Measurements from ENCODE around the gene UBE2O.

DNA sequence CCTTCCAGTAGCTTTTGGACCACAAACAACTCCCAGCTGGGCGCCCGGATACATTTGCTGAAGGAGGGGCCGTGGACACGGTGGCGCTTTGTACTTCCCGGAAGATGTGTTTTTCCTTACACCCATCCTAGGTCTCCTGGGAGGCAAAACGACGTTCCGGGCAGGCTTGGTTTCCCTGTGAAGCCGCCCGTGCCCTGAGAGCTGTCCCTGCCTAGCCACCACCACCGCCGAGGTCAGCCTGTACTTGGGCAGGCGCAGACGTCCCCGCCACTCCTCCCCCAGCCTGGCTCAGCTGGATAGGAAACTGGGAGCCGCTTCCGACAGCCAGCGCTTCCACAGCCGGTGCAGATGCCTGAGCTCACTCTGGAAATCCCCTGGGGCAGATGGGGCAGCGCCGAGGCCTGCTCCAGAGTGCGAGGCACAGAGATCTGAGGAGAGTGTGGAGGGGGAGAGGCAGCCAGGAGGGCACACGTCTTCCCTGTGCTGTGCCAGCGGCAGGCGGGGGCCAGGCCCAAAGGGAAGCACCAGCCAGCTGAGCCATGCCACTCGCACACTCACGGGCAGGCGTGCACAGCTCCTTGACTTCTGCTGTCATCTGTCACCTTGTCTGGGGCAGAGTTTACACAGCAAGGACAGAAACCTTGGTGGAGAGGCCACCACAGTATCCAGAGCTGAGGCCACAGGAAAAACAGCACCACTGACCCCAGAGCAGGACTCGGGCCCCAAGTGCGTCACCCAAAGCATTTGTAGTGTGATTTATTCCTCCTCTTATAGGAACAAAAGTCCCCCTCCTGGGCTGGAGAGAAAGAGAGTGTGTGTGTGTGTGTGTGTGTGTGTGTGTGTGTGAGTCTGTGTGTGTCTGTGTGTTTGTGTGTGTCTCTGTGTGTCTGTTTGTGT is 45.3 kb upstream of the UBE2O start:
- TF ChIP-seq CTCF (conservative IDR thresholded peaks at IDR 0.05; ENCODE audit: low read length) (no peak), EZH2phosphoT487 (IDR thresholded peaks at IDR 0.05; ENCODE audit: borderline replicate concordance, low read depth, low read length) (no peak)
